GM23248 (cell line): Measurements from ENCODE around the gene NEURL4. TPM values are rescaled to one million over a fixed set of nuclear protein-coding genes. Genes with fewer than 3 reads are reported as not detected.
A peak's percentile ranks its signal among the peaks of the same experiment; 100 is the strongest.
"Not testable (repeated sequence)": the region's sequence is repeated elsewhere in the genome, so short reads cannot be mapped to it uniquely, and the experiment has no call there.

Experiments
- DNase-seq: peaks from one replicate; pipeline ENCODE4 v3.0.0-alpha.2; 2015
- H2AFZ ChIP-seq: fragments of 200-600 bp; sonication (generic); 2 replicates; pipeline ENCODE4 v1.6.1; 2016; ENCODE audit warnings: antibody characterized with exemption
- H3F3A ChIP-seq: fragments of 200-600 bp; sonication (generic); 2 replicates; pipeline ENCODE4 v1.6.1; 2016; ENCODE audit warnings: mild to moderate bottlenecking, antibody characterized with exemption, mixed run types; ENCODE audit not compliant: insufficient read depth
- H3K27ac ChIP-seq: fragments of 200-600 bp; sonication (generic); 2 replicates; pipeline ENCODE4 v1.5.1; 2016; ENCODE audit warnings: mild to moderate bottlenecking
- H3K27me3 ChIP-seq: fragments of 200-600 bp; sonication (generic); replicated peaks from 2 replicates; pipeline ENCODE4 v1.6.1; 2016; ENCODE audit warnings: mild to moderate bottlenecking; ENCODE audit not compliant: insufficient read depth
- H3K36me3 ChIP-seq: fragments of 200-600 bp; sonication (generic); 2 replicates; pipeline ENCODE4 v1.6.1; 2016; ENCODE audit warnings: low read depth, mild to moderate bottlenecking
- H3K4me1 ChIP-seq: fragments of 200-600 bp; sonication (generic); 2 replicates; pipeline ENCODE4 v1.6.1; 2016; ENCODE audit warnings: mild to moderate bottlenecking; ENCODE audit not compliant: insufficient read depth
- H3K4me2 ChIP-seq: fragments of 200-600 bp; sonication (generic); one replicate; pipeline ENCODE4 v1.6.1; 2016; ENCODE audit warnings: mild to moderate bottlenecking; ENCODE audit not compliant: unreplicated experiment
- H3K4me3 ChIP-seq: fragments of 200-600 bp; sonication (generic); 2 replicates; pipeline ENCODE4 v1.5.1; 2016; ENCODE audit warnings: mild to moderate bottlenecking
- H3K79me2 ChIP-seq: fragments of 200-600 bp; sonication (generic); 2 replicates; pipeline ENCODE4 v1.6.1; 2016; ENCODE audit warnings: mild to moderate bottlenecking; ENCODE audit not compliant: insufficient read depth
- H3K9ac ChIP-seq: fragments of 200-600 bp; sonication (generic); 2 replicates; pipeline ENCODE4 v1.6.1; 2016; ENCODE audit warnings: mild to moderate bottlenecking
- H3K9me2 ChIP-seq: fragments of 200-600 bp; sonication (generic); 2 replicates; pipeline ENCODE4 v1.6.1; 2016; ENCODE audit warnings: mixed run types, mild to moderate bottlenecking, moderate library complexity; ENCODE audit not compliant: insufficient read depth
- H3K9me3 ChIP-seq: fragments of 200-600 bp; sonication (generic); one replicate; pipeline ENCODE4 v1.6.1; 2017; ENCODE audit warnings: low read depth
- H4K20me1 ChIP-seq: fragments of 200-600 bp; sonication (generic); 2 replicates; pipeline ENCODE4 v1.6.0; 2016; ENCODE audit not compliant: insufficient read depth
- EZH2 ChIP-seq: fragments of 200-600 bp; sonication (generic); IDR thresholded peaks from 2 replicates; pipeline ENCODE4 v1.6.1; 2018; ENCODE audit warnings: antibody characterized with exemption, mild to moderate bottlenecking; ENCODE audit not compliant: insufficient read depth, poor library complexity, severe bottlenecking
- EZH2phosphoT487 ChIP-seq: fragments of 200-600 bp; sonication (generic); IDR thresholded peaks from 2 replicates; pipeline ENCODE4 v1.6.1; 2018; ENCODE audit warnings: antibody characterized with exemption, moderate library complexity, mild to moderate bottlenecking, low read depth; ENCODE audit not compliant: insufficient read depth
- WGBS, 2 experiments: methylation state at CpG; one replicate each; pipeline ENCODE4 v1.1.6; 2015 to 2017; ENCODE audit warnings: low lambda C conversion rate in 2 of 2, low coverage in 1 of 2; ENCODE audit errors: missing lambda C conversion rate in 2 of 2; 5-methylcytosine and 5-hydroxymethylcytosine counted together
- in situ Hi-C: fragments of 300-500 bp; cut with MboI; formaldehyde crosslinking; loops from 2 replicates; pipeline ENCODE4 v1.15.0; 2020
- polyA plus RNA-seq: library from polyadenylated mRNA; unstranded; fragments of >200 nt; fragmentation: Nextera tagmentation; extraction: Ambion mirVana; gene quantifications from 2 replicates; pipeline ENCODE4 v1.2.1, GENCODE V29; 2016
- total RNA-seq: library from RNA; depleted of rRNA; stranded (reverse); fragments of >200 nt; shearing (Covaris generic); gene quantifications from 2 replicates; pipeline ENCODE4 v1.2.3, GENCODE V29; 2014

The NEURL4 gene
- total and polyA plus RNA-seq, 2 experiments from 2014 or later, result 2.0 to 12.8 TPM

- in situ Hi-C loops, result no loop called here
- Histone ChIP-seq H3K79me2 (peaks cover 8% of the 10 kb centered on the region), H4K20me1 (no peaks in the 10 kb centered on the region), H3K36me3 (no peaks in the 10 kb centered on the region), H3K4me2 (no peak overlapping the region), H3K9me3 (no peaks in the 10 kb centered on the region), H3K9me2 (no peaks in the 10 kb centered on the region), H3K9ac (no peak overlapping the region), H3K4me1 (peaks cover 17% of the 10 kb centered on the region), H3F3A (peaks cover 6% of the 10 kb centered on the region; the same call in 1 of the 2 replicates), H3K27me3 (peaks cover 4% of the 10 kb centered on the region; the same call in 1 of the 2 replicates), H2AFZ (no peak overlapping the region), H3K4me3 (no peak overlapping the region), H3K27ac (no peak overlapping the region)
- WGBS, 2 experiments, result 58 to 59% methylated on average over 16 to 18 of the region's 18 CpGs
- DNase-seq, result peak; percentile 31
- TF ChIP-seq EZH2, result no peak
- no peak for TF ChIP-seq EZH2phosphoT487
These were observed 17.9 kb upstream of the NEURL4 start for GRCh38 chr17:7346761-7347614.

- no peaks in the 10 kb centered on the region for H4K20me1 ChIP-seq
- no peaks in the 10 kb centered on the region for H3K79me2 ChIP-seq
- TF ChIP-seq EZH2 (no peak), EZH2phosphoT487 (no peak)
- 53 to 63% methylated on average over 15 of the region's 15 CpGs for WGBS, 2 experiments
- no peaks in the 10 kb centered on the region for H3K36me3 ChIP-seq
- H3K27ac ChIP-seq, result no peak overlapping the region
- H3K4me2 ChIP-seq, result no peak overlapping the region
- in situ Hi-C loops, result no loop called here
- no peak overlapping the region for H3K4me3 ChIP-seq
- DNase-seq, result no peak
- no peaks in the 10 kb centered on the region for H3K9me3 ChIP-seq
- no peaks in the 10 kb centered on the region for H3K4me1 ChIP-seq
- H3K9me2 ChIP-seq, result no peaks in the 10 kb centered on the region
- no peak overlapping the region for H2AFZ ChIP-seq
- no peak overlapping the region for H3K9ac ChIP-seq
- peaks cover 8% of the 10 kb centered on the region; the same call in 1 of the 2 replicates for H3K27me3 ChIP-seq
- H3F3A ChIP-seq, result 0 out of 2 replicates have a peak, but pooled peaks cover 6% of the 10 kb centered on the region
These were observed 14.1 kb upstream of the NEURL4 start for GRCh38 chr17:7343250-7343649.

DNA sequence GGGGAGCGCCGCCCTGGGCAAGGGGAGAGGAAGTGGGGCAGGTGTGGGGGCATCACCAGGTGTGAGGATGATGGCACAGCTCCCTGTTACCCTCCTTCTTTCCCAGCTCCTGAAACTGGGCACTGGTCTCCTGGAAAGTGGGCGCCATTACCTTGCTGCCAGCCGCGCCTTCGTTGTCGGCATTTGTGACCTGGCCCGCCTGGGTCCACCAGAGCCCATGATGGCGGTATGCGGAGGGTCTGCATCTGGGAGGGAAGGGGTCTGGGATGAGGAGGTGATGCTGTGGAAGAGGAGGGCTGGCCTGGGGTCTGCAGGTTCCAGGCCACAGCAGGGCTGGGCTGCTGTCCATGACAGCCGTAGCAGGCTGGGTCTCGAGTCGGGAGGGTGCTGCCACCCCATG lies 12.7 kb upstream of the NEURL4 start:
- WGBS, 2 experiments, result 85 to 87% methylated on average over 13 of the region's 13 CpGs
- Histone ChIP-seq H3K27me3 (peaks cover 8% of the 10 kb centered on the region; the same call in 1 of the 2 replicates), H3K9me3 (no peaks in the 10 kb centered on the region), H3K79me2 (no peaks in the 10 kb centered on the region), H3F3A (0 out of 2 replicates have a peak, but pooled peaks cover 6% of the 10 kb centered on the region), H2AFZ (no peak overlapping the region), H3K9ac (no peak overlapping the region), H3K4me1 (no peaks in the 10 kb centered on the region), H4K20me1 (no peaks in the 10 kb centered on the region), H3K9me2 (no peaks in the 10 kb centered on the region), H3K4me2 (no peak overlapping the region), H3K27ac (no peak overlapping the region), H3K4me3 (no peak overlapping the region), H3K36me3 (no peaks in the 10 kb centered on the region)
- no peak for TF ChIP-seq EZH2
- no peak for TF ChIP-seq EZH2phosphoT487
- no peak for DNase-seq
- in situ Hi-C loops, result no loop called here

DNA sequence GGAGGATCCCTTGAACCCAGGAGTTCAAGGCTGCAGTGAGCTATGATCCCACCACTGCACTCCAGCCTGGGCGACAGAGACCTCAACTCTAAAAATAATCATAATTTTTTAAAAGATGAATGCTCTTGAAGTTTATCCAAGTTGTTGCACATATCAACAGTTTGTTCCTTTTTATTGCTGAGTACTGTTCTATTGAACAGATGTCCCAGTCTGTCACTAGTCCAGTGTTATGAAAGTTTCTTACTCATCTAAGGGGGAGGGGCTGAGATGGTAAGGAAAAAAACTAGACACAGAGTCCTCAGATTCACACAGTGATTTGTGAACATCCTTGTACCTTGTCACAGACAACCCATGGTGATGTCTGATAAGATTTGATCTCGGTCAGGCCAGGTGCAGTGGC lies 11.0 kb upstream of the NEURL4 start:
- no peaks in the 10 kb centered on the region for H3K4me1 ChIP-seq
- H3K9ac ChIP-seq, result no peak overlapping the region
- no peak overlapping the region for H2AFZ ChIP-seq
- no peaks in the 10 kb centered on the region for H4K20me1 ChIP-seq
- H3K4me2 ChIP-seq, result no peak overlapping the region
- H3K79me2 ChIP-seq, result no peaks in the 10 kb centered on the region
- H3K27me3 ChIP-seq, result peaks cover 8% of the 10 kb centered on the region; the same call in 1 of the 2 replicates
- no peak overlapping the region for H3K27ac ChIP-seq
- TF ChIP-seq EZH2 (no peak), EZH2phosphoT487 (no peak)
- peak; percentile 62 for DNase-seq
- WGBS, 2 experiments, result 28 to 35% methylated on average over 2 of the region's 2 CpGs
- H3K9me2 ChIP-seq, result no peaks in the 10 kb centered on the region
- no peak overlapping the region for H3K4me3 ChIP-seq
- in situ Hi-C loops, result no loop called here
- no peaks in the 10 kb centered on the region for H3K36me3 ChIP-seq
- no peaks in the 10 kb centered on the region for H3K9me3 ChIP-seq
- no peaks in the 10 kb centered on the region for H3F3A ChIP-seq

DNA sequence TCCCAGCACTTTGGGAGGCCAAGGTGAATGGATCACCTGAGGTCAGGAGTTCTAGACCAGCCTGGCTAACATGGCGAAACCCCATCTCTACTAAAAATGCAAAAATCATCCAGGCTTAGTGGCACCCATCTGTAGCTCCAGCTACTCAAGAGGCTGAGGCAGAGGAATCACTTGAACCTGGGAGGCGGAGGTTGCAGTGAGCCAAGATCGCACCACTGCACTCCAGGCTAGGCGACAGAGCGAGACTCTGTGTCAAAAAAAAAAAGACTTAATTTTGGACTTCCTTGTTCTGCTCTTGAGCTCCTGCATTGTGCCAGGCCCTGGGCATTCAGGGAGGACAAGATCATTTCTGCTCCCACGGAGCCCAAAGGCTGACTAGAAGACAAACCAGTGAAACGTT lies 8.5 kb upstream of the NEURL4 start:
- H3K36me3 ChIP-seq, H3K9me2 ChIP-seq, H4K20me1 ChIP-seq, H3K9ac ChIP-seq, H3K9me3 ChIP-seq, H3K27ac ChIP-seq, in situ Hi-C loops, DNase-seq, H3K4me3 ChIP-seq, H3K79me2 ChIP-seq, H3K4me2 ChIP-seq, H2AFZ ChIP-seq, H3K27me3 ChIP-seq, H3F3A ChIP-seq, H3K4me1 ChIP-seq: not testable (repeated sequence)
- WGBS, 2 experiments, result 68 to 69% methylated on average over 7 of the region's 7 CpGs
